Upper lobe of left lung (tissue), 4 donors: ENCODE measurements around the gene MAGI2.

Experiments used
- CTCF ChIP-seq, 6 experiments: fragments of 450-650 bp in 4 of 6; fragments of 200-600 bp in 2 of 6; sonication (generic) in 2 of 6; IDR thresholded peaks; one replicate each; pipeline ENCODE4 v1.5.1; 2016 to 2019; ENCODE audit warnings: antibody characterized with exemption in 6 of 6
- EP300 ChIP-seq, 4 donors: sonication (generic); formaldehyde crosslinking; IDR thresholded peaks; one replicate each; pipeline ENCODE4 v1.5.1; 2017; ENCODE audit warnings: antibody characterized with exemption in 4 of 4, control low read depth in 2 of 4
- POLR2AphosphoS5 ChIP-seq, 2 donors: sonication (generic); formaldehyde crosslinking; IDR thresholded peaks; one replicate each; pipeline ENCODE4 v1.5.1; 2017; ENCODE audit warnings: antibody characterized with exemption in 2 of 2

GRCh38 chr7:78438433-78438832 lies 1015.0 kb downstream of the MAGI2 start:
- no peak for TF ChIP-seq CTCF (IDR thresholded peaks at IDR 0.05)
- no peak for TF ChIP-seq POLR2AphosphoS5 (IDR thresholded peaks at IDR 0.05)
- TF ChIP-seq EP300 (IDR thresholded peaks at IDR 0.05) = no peak
